SK-N-SH treated with all-trans-retinoic acid at 6 μM for 48 hours (cell line): ENCODE data around the gene OXCT2.

ENCODE experiments used
- ARNTL ChIP-seq: fragments of 450-650 bp; formaldehyde crosslinking; IDR thresholded peaks from 2 replicates; pipeline ENCODE4 v1.5.0; 2020; ENCODE audit warnings: low read depth, mild to moderate bottlenecking, moderate library complexity, borderline replicate concordance
- CSDC2 ChIP-seq: fragments of 250-450 bp; sonication (Bioruptor Pico); IDR thresholded peaks from 2 replicates; pipeline ENCODE4 v1.5.0; 2020; ENCODE audit warnings: mild to moderate bottlenecking, moderate library complexity
- GLIS3 ChIP-seq: fragments of 250-450 bp; sonication (Bioruptor Pico); IDR thresholded peaks from 2 replicates; pipeline ENCODE4 v1.5.0; 2020; ENCODE audit warnings: mild to moderate bottlenecking, moderate library complexity
- ISL1 ChIP-seq: fragments of 250-450 bp; sonication (Bioruptor Pico); IDR thresholded peaks from 2 replicates; pipeline ENCODE4 v2.1.2; 2022; ENCODE audit warnings: mild to moderate bottlenecking, moderate library complexity
- OSR1 ChIP-seq: fragments of 250-450 bp; sonication (Bioruptor Pico); IDR thresholded peaks from 2 replicates; pipeline ENCODE4 v1.8.0; 2022; ENCODE audit warnings: moderate library complexity, mild to moderate bottlenecking, inconsistent platforms
- SNAI2 ChIP-seq: fragments of 250-450 bp; sonication (Bioruptor Pico); IDR thresholded peaks from 2 replicates; pipeline ENCODE4 v1.5.0; 2020; ENCODE audit warnings: mild to moderate bottlenecking, moderate library complexity
- TCF4 ChIP-seq: fragments of 250-450 bp; sonication (Bioruptor Pico); IDR thresholded peaks from 2 replicates; pipeline ENCODE4 v1.8.0; 2021; ENCODE audit warnings: mild to moderate bottlenecking, moderate library complexity, borderline replicate concordance
- ZC3H10 ChIP-seq: fragments of 250-450 bp; sonication (Bioruptor Pico); IDR thresholded peaks from 2 replicates; pipeline ENCODE4 v1.5.1; 2021; ENCODE audit warnings: mild to moderate bottlenecking, moderate library complexity
- ZFP30 ChIP-seq: fragments of 450-650 bp; formaldehyde crosslinking; IDR thresholded peaks from 2 replicates; pipeline ENCODE4 v1.5.0; 2022; ENCODE audit warnings: mild to moderate bottlenecking, moderate library complexity
- TF ChIP-seq, protein P1 (sequence below): fragments of 250-450 bp; sonication (Bioruptor Pico); IDR thresholded peaks from 2 replicates; pipeline ENCODE4 v1.5.1; 2020; ENCODE audit warnings: low read depth, mild to moderate bottlenecking, moderate library complexity
- TF ChIP-seq, protein P2 (sequence below): fragments of 250-450 bp; sonication (Bioruptor Pico); IDR thresholded peaks from 2 replicates; pipeline ENCODE4 v1.8.0; 2021; ENCODE audit warnings: low read depth, mild to moderate bottlenecking, moderate library complexity, borderline replicate concordance
- TF ChIP-seq, protein P3 (sequence below): fragments of 250-450 bp; sonication (Bioruptor Pico); IDR thresholded peaks from 2 replicates; pipeline ENCODE4 v1.8.0; 2020; ENCODE audit warnings: mild to moderate bottlenecking, moderate library complexity, borderline replicate concordance

DNA sequence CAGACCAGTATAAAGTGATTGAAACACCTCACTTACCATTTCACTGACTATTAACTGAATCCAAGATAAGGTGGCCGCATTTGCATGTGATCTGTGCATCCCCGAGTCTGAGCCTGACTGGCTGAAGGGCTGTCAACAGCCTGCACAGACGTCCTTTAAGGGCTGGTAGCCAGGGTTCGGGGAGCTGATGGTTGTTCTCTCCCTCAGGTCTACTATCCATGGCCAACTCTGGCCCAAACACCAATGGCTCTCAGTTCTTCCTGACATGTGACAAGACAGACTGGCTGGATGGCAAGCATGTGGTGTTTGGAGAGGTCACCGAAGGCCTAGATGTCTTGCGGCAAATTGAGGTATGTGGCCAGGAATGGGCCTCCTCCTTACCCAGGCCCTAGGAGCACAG is 18.4 kb downstream of the OXCT2 start:
- TF ChIP-seq ISL1 (CRISPR knock-in tag) (no peak), TCF4 (CRISPR knock-in tag) (no peak), ZFP30 (CRISPR knock-in tag) (no peak), SNAI2 (CRISPR knock-in tag) (no peak), CSDC2 (CRISPR knock-in tag) (no peak), GLIS3 (CRISPR knock-in tag) (no peak), ARNTL (CRISPR knock-in tag) (no peak), ZC3H10 (no peak), OSR1 (CRISPR knock-in tag) (no peak)
- TF ChIP-seq, protein P1, sequence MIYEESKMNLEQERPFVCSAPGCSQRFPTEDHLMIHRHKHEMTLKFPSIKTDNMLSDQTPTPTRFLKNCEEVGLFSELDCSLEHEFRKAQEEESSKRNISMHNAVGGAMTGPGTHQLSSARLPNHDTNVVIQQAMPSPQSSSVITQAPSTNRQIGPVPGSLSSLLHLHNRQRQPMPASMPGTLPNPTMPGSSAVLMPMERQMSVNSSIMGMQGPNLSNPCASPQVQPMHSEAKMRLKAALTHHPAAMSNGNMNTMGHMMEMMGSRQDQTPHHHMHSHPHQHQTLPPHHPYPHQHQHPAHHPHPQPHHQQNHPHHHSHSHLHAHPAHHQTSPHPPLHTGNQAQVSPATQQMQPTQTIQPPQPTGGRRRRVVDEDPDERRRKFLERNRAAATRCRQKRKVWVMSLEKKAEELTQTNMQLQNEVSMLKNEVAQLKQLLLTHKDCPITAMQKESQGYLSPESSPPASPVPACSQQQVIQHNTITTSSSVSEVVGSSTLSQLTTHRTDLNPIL (CRISPR knock-in tag) = no peak
- TF ChIP-seq, protein P2, sequence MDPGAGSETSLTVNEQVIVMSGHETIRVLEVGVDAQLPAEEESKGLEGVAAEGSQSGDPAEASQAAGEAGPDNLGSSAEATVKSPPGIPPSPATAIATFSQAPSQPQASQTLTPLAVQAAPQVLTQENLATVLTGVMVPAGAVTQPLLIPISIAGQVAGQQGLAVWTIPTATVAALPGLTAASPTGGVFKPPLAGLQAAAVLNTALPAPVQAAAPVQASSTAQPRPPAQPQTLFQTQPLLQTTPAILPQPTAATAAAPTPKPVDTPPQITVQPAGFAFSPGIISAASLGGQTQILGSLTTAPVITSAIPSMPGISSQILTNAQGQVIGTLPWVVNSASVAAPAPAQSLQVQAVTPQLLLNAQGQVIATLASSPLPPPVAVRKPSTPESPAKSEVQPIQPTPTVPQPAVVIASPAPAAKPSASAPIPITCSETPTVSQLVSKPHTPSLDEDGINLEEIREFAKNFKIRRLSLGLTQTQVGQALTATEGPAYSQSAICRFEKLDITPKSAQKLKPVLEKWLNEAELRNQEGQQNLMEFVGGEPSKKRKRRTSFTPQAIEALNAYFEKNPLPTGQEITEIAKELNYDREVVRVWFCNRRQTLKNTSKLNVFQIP (CRISPR knock-in tag) = no peak
- TF ChIP-seq, protein P3, sequence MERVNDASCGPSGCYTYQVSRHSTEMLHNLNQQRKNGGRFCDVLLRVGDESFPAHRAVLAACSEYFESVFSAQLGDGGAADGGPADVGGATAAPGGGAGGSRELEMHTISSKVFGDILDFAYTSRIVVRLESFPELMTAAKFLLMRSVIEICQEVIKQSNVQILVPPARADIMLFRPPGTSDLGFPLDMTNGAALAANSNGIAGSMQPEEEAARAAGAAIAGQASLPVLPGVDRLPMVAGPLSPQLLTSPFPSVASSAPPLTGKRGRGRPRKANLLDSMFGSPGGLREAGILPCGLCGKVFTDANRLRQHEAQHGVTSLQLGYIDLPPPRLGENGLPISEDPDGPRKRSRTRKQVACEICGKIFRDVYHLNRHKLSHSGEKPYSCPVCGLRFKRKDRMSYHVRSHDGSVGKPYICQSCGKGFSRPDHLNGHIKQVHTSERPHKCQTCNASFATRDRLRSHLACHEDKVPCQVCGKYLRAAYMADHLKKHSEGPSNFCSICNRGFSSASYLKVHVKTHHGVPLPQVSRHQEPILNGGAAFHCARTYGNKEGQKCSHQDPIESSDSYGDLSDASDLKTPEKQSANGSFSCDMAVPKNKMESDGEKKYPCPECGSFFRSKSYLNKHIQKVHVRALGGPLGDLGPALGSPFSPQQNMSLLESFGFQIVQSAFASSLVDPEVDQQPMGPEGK (CRISPR knock-in tag) = no peak
